Adipocyte (in vitro differentiated cells): Measurements from ENCODE around the gene CSTF3.
"Not testable (repeated sequence)": the region's sequence is repeated elsewhere in the genome, so short reads cannot be mapped to it uniquely, and the experiment has no call there.

Experiments used
- DNase-seq: peaks from one replicate; pipeline ENCODE4 v3.0.0-alpha.2; 2015; ENCODE audit warnings: low read depth
- H3K27me3 ChIP-seq: replicated peaks from 2 replicates; pipeline ENCODE4 v1.7.0; 2013; ENCODE audit warnings: mild to moderate bottlenecking, low read length, moderate library complexity; ENCODE audit not compliant: control insufficient read depth, insufficient read depth
- H3K36me3 ChIP-seq: 2 replicates; pipeline ENCODE4 v1.7.0; 2013; ENCODE audit warnings: low read length, mild to moderate bottlenecking, moderate library complexity; ENCODE audit not compliant: control insufficient read depth, insufficient read depth, severe bottlenecking
- H3K4me1 ChIP-seq: 2 replicates; pipeline ENCODE4 v1.7.0; 2013; ENCODE audit warnings: mild to moderate bottlenecking, low read length, moderate library complexity; ENCODE audit not compliant: control insufficient read depth, insufficient read depth
- H3K4me3 ChIP-seq: 2 replicates; pipeline ENCODE4 v1.7.0; 2013; ENCODE audit warnings: mild to moderate bottlenecking, low read length, moderate library complexity
- H3K9ac ChIP-seq: 2 replicates; pipeline ENCODE4 v1.7.0; 2013; ENCODE audit warnings: mild to moderate bottlenecking, low read length, moderate library complexity
- H3K9me3 ChIP-seq: 2 replicates; pipeline ENCODE4 v1.7.0; 2013; ENCODE audit warnings: mild to moderate bottlenecking, low read length, moderate library complexity; ENCODE audit not compliant: control insufficient read depth

Gene CSTF3

GRCh38 chr11:33055375-33055774 is 105.9 kb downstream of the CSTF3 start:
- Histone ChIP-seq H3K4me1 (no peaks in the 10 kb centered on the region), H3K27me3 (no peaks in the 10 kb centered on the region), H3K9ac (no peak overlapping the region), H3K36me3 (peaks cover 24% of the 10 kb centered on the region), H3K9me3 (no peaks in the 10 kb centered on the region), H3K4me3 (no peak overlapping the region)
- no peak for DNase-seq

GRCh38 chr11:33052231-33052630 is 109.0 kb downstream of the CSTF3 start:
- peaks cover 15% of the 10 kb centered on the region for H3K36me3 ChIP-seq
- H3K4me3 ChIP-seq = no peak overlapping the region
- no peak for DNase-seq

GRCh38 chr11:33049565-33050408 is 111.5 kb downstream of the CSTF3 start:
- H3K4me3 ChIP-seq, H3K9ac ChIP-seq, H3K4me1 ChIP-seq, DNase-seq, H3K9me3 ChIP-seq, H3K27me3 ChIP-seq: not testable (repeated sequence)
- H3K36me3 ChIP-seq = peaks cover 25% of the 10 kb centered on the region

More at GRCh38 chr11:33052231-33052630, 109.0 kb downstream of the CSTF3 start:
- no peak overlapping the region for H3K9ac ChIP-seq
- H3K4me1 ChIP-seq = no peaks in the 10 kb centered on the region
- no peaks in the 10 kb centered on the region for H3K9me3 ChIP-seq
- H3K27me3 ChIP-seq = no peaks in the 10 kb centered on the region

- H3K4me1 ChIP-seq, H3K9ac ChIP-seq, H3K4me3 ChIP-seq, DNase-seq, H3K27me3 ChIP-seq, H3K9me3 ChIP-seq: not testable (repeated sequence)
- H3K36me3 ChIP-seq = peaks cover 31% of the 10 kb centered on the region
Observed at GRCh38 chr11:33048701-33049100, 112.6 kb downstream of the CSTF3 start.

GRCh38 chr11:33045551-33046255 is 115.6 kb downstream of the CSTF3 start:
- peaks cover 8% of the 10 kb centered on the region for H3K9me3 ChIP-seq
- no peaks in the 10 kb centered on the region for H3K27me3 ChIP-seq
- H3K4me1 ChIP-seq = peaks cover 9% of the 10 kb centered on the region
- H3K9ac ChIP-seq = no peak overlapping the region
- peaks cover 34% of the 10 kb centered on the region for H3K36me3 ChIP-seq
- H3K4me3 ChIP-seq = no peak overlapping the region
- DNase-seq = peak; percentile 52

- Histone ChIP-seq H3K9me3 (peaks cover 8% of the 10 kb centered on the region), H3K4me3 (no peak overlapping the region), H3K9ac (no peak overlapping the region), H3K27me3 (no peaks in the 10 kb centered on the region), H3K36me3 (peaks cover 34% of the 10 kb centered on the region), H3K4me1 (peaks cover 15% of the 10 kb centered on the region)
- no peak for DNase-seq
Observed at GRCh38 chr11:33044285-33044756, 117.0 kb downstream of the CSTF3 start.

- Histone ChIP-seq H3K9me3 (peaks cover 8% of the 10 kb centered on the region), H3K4me3 (no peak overlapping the region), H3K27me3 (no peaks in the 10 kb centered on the region), H3K9ac (no peak overlapping the region), H3K4me1 (peaks cover 15% of the 10 kb centered on the region), H3K36me3 (peaks cover 30% of the 10 kb centered on the region)
- no peak for DNase-seq
Observed at GRCh38 chr11:33043221-33043830, 118.0 kb downstream of the CSTF3 start.

GRCh38 chr11:33040862-33041453 is 120.3 kb downstream of the CSTF3 start:
- peaks cover 7% of the 10 kb centered on the region for H3K9me3 ChIP-seq
- H3K36me3 ChIP-seq = peaks cover 14% of the 10 kb centered on the region
- H3K9ac ChIP-seq = peak overlapping the region; percentile 89
- no peak for DNase-seq
- peaks cover 15% of the 10 kb centered on the region for H3K4me1 ChIP-seq
- H3K4me3 ChIP-seq = peak overlapping the region; percentile 83
- no peaks in the 10 kb centered on the region for H3K27me3 ChIP-seq

GRCh38 chr11:33040033-33040861 is 121.0 kb downstream of the CSTF3 start:
- Histone ChIP-seq H3K4me1 (peaks cover 12% of the 10 kb centered on the region), H3K27me3 (no peaks in the 10 kb centered on the region), H3K4me3 (peak overlapping the region; percentile 83), H3K9me3 (peaks cover under 1% of the 10 kb centered on the region), H3K36me3 (peaks cover 14% of the 10 kb centered on the region), H3K9ac (peak overlapping the region; percentile 89)
- peak; percentile 45 for DNase-seq

GRCh38 chr11:33039274-33040032 is 121.8 kb downstream of the CSTF3 start, which contains the start of gene TCP11L1:
TCP11L1 (plus strand) TSS chr11:33039572; CDS start chr11:33043774, 4,202 bp downstream.
- Histone ChIP-seq H3K9me3 (no peaks in the 10 kb centered on the region), H3K4me1 (peaks cover 12% of the 10 kb centered on the region), H3K4me3 (peak within 1 kb of the TSS; percentile 83), H3K9ac (peak within 1 kb of the TSS; percentile 89), H3K36me3 (peaks cover 6% of the 10 kb centered on the region), H3K27me3 (no peaks in the 10 kb centered on the region)
- DNase-seq = peak; percentile 89
